IMR-90 (cell line): ENCODE results near the gene FRG1.
"Not testable (repeated sequence)": the region's sequence is repeated elsewhere in the genome, so short reads cannot be mapped to it uniquely, and the experiment has no call there.

Experiments used
- BHLHE40 ChIP-seq: fragments of 150-350 bp; IDR thresholded peaks from 2 replicates; pipeline ENCODE4 v1.6.1; 2016; ENCODE audit warnings: mild to moderate bottlenecking, low read depth, low read length
- SMC3 ChIP-seq: fragments of 150-350 bp; IDR thresholded peaks from 2 replicates; pipeline ENCODE4 v1.6.1; 2016; ENCODE audit warnings: low read depth, mild to moderate bottlenecking, antibody characterized with exemption, low read length, moderate library complexity

DNA sequence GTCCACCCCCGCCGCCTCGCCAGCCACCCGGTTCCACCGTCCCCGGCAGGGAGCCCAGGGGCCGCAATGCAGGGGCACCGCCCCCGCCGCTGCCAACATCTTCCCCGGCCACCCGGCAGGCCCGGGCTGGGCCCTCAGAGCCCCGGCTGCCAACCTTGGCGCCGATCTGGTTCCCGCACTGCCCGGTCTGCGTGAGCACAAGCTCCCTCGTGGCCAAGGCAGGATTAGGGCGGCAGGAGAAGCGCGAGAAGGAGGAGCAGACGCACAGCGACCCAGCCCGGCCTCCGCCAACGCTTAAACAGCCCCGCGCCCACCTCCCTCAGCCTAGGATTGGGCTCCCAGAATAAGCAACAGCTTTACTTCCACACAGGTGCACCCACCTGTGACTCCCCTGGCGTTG, 44.0 kb downstream of the FRG1 start:
- TF ChIP-seq SMC3, BHLHE40: not testable (repeated sequence)
